ENCODE results near the gene MDK.

DNA sequence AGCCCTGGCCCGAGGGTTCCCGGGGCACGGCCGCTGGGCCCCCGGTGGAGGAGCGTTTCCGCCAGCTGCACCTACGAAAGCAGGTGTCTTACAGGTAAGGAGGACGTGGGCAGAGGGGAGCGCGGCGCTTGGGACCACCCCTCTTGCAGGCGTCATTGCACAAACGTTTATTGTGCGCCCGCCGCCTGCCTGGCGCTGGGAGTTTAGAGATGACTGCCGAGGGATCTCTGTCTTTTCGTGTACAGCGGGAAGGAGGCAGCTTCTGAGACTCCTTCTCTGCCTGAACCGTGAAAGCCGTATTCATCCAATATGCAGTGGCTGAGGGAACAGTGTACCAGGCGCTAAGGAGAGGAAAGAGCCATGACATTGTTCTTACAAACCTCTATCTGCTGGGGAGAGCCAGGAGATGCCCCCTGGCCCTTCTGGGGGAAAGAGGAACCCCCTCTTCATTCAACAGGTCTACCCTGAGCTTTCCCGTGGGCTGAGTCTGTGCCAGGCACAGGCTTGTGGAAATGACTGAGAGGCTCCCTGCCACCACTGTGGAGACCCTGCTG lies 48.0 kb upstream of the MDK start:
- TF ChIP-seq CEBPB (IDR thresholded peaks at IDR 0.05) = no peak
- TF ChIP-seq FOXM1 (IDR thresholded peaks at IDR 0.05; ENCODE audit: borderline replicate concordance, low read depth) = no peak

All from Ishikawa (cell line).